ENCODE results near the gene SPATA31C1. TPM values are rescaled to one million over a fixed set of nuclear protein-coding genes. Genes with fewer than 3 reads are reported as not detected.
A peak's percentile ranks its signal among the peaks of the same experiment; 100 is the strongest.

The SPATA31C1 gene
- total and polyA plus RNA-seq, 2 of the 13 experiments (the other 11 are each of a cell fraction or from before 2014, with no cell fraction given) = not detected

GRCh38 chr9:87950765-87951488 lies 33.2 kb downstream of the SPATA31C1 start:
- FAIRE-seq (peak; percentile 51), ATAC-seq (peak; percentile 70), DNase-seq (ENCODE audit: low spot score) (peak; percentile 22)
- Histone ChIP-seq H3K4me2 (ENCODE audit: low read depth, low read length) (no peak overlapping the region), H3K4me1 (ENCODE audit: insufficient read depth, low read length) (no peaks in the 10 kb centered on the region), H3K79me2 (ENCODE audit: insufficient read depth, low read length) (no peaks in the 10 kb centered on the region), H4K20me1 (ENCODE audit: insufficient read depth, low read length) (no peaks in the 10 kb centered on the region), H3K9me3 (ENCODE audit: low read length) (no peaks in the 10 kb centered on the region), H3K4me3 (replicated peaks in 1 of 3; ENCODE audit: insufficient read depth in 1 of 3, low read depth in 2 of 3, low read length in 3 of 3) (no peak overlapping the region), H3K27me3 (ENCODE audit: control insufficient read depth in 1 of 2, insufficient read depth in 2 of 2, low read length in 2 of 2) (no peaks in the 10 kb centered on the region), H3K27ac (ENCODE audit: extremely low read length, insufficient read depth, low read length) (no peak overlapping the region), H3K36me3 (replicated peaks in 1 of 2; ENCODE audit: control insufficient read depth in 1 of 2, insufficient read depth in 2 of 2, low read length in 2 of 2) (no peaks in the 10 kb centered on the region), H3K9ac (ENCODE audit: insufficient read depth, low read depth, low read length) (no peak overlapping the region), H2AFZ (ENCODE audit: low read length) (no peak overlapping the region)
- ChIA-PET CTCF (ENCODE audit: low intra/inter-chr PET ratio, low total read pairs) (interaction anchor here (1.2 to 1.7 kb wide), 4 partner anchors 91 to 640 kb away, joined by 3 to 14 read pairs (median 4); no protein-coding TSS in a partner anchor), POLR2A (no interaction called here)
- no TSS peak for BruUV-seq (replicated peaks)
- in situ Hi-C loops (cut with HindIII; ENCODE audit: extremely low pct_ligation_motif_present, low pct_unique_long_range_greater_than_20kb) = loop anchor here (10.0 kb wide), 1 partner anchor 624 kb away; no protein-coding TSS in a partner anchor
- intact Hi-C loops (cut with micrococcal nuclease; ENCODE audit: unreplicated experiment) = loop anchor here (5.0 kb wide), 2 partner anchors 91 to 626 kb away; no protein-coding TSS in a partner anchor
- TF ChIP-seq MAFK (conservative IDR thresholded peaks at IDR 0.05 in 1 of 2, IDR thresholded peaks at IDR 0.05 in 1 of 2; ENCODE audit: low read length in 2 of 2) = peak in 1 of 2 experiments; percentile 6; a peak in 1 of 4 replicates
- TF ChIP-seq CTCF (CRISPR knock-in tag; IDR thresholded peaks at IDR 0.05) = peak; percentile 81
- TF ChIP-seq SMC3 (IDR thresholded peaks at IDR 0.05; ENCODE audit: low read length) = peak; percentile 68; the same call in 1 of the 2 replicates
- peak; percentile 80 for TF ChIP-seq STAG1 (CRISPR knock-in tag; IDR thresholded peaks at IDR 0.05)
- peak; percentile 62; the same call in 1 of the 2 replicates for TF ChIP-seq RAD21 (CRISPR knock-in tag; IDR thresholded peaks at IDR 0.05)
- TF ChIP-seq KDM5B (CRISPR knock-in tag; IDR thresholded peaks at IDR 0.05; ENCODE audit: borderline replicate concordance) = no peak
- TF ChIP-seq ZNF224 (CRISPR knock-in tag; IDR thresholded peaks at IDR 0.05) = no peak
- 26% methylated on average over 4 of the region's 4 CpGs for WGBS (ENCODE audit: low lambda C conversion rate)
